Activated B cell treated with CpG ODN at 0.5 μM for 24 hours (primary cell): ENCODE results near the gene LIFR. TPM values are rescaled to one million over a fixed set of nuclear protein-coding genes. Genes with fewer than 3 reads are reported as not detected.

Source experiments
- ATAC-seq: fragments of 200-7000 bp; cut with Tn5 transposase; one replicate; pipeline ENCODE4 v1.10.0; 2021; ENCODE audit warnings: low read depth, mild to moderate bottlenecking, moderate library complexity
- CTCF ChIA-PET: fragments of 350-600 bp; sonication (Branson Sonifier 250); formaldehyde crosslinking; loops from one replicate; lab custom pipeline; 2021; ENCODE audit warnings: antibody characterized with exemption; lab: Charles Lee
- POLR2A ChIA-PET: fragments of 350-600 bp; sonication (Branson Sonifier 250); formaldehyde crosslinking; loops from one replicate; lab custom pipeline; 2021; ENCODE audit warnings: antibody characterized with exemption; lab: Charles Lee
- DNase-seq: peaks from one replicate; pipeline ENCODE4 v3.0.0; 2022
- H3K27ac Mint-ChIP-seq: one replicate; pipeline ENCODE4 v1.8.0; 2020; ENCODE audit warnings: mixed read lengths
- H3K27me3 Mint-ChIP-seq: one replicate; pipeline ENCODE4 v1.8.0; 2021; ENCODE audit warnings: mixed read lengths
- H3K36me3 Mint-ChIP-seq: one replicate; pipeline ENCODE4 v1.8.0; 2021; ENCODE audit warnings: low read depth, mixed read lengths
- H3K4me1 Mint-ChIP-seq: one replicate; pipeline ENCODE4 v1.8.0; 2021; ENCODE audit warnings: mixed read lengths
- H3K4me3 Mint-ChIP-seq: one replicate; pipeline ENCODE4 v1.8.0; 2020; ENCODE audit warnings: mild to moderate bottlenecking, mixed read lengths
- H3K9me3 Mint-ChIP-seq: one replicate; pipeline ENCODE4 v1.8.0; 2020; ENCODE audit warnings: mixed read lengths
- intact Hi-C: fragments of 100-400 bp; cut with micrococcal nuclease; formaldehyde crosslinking; loops from one replicate; pipeline ENCODE4 v1.15.1; 2024
- total RNA-seq: library from RNA; stranded (reverse); gene quantifications from 2 replicates; pipeline ENCODE4 v1.2.3, GENCODE V29; 2022
- TF ChIP-seq, protein P1 (sequence below): fragments of 200-600 bp; IDR thresholded peaks from one replicate; pipeline ENCODE4 v1.8.0; 2022; ENCODE audit warnings: antibody characterized with exemption, mild to moderate bottlenecking

The LIFR gene
- total RNA-seq, 1 donor from 2014 or later: not detected

DNA sequence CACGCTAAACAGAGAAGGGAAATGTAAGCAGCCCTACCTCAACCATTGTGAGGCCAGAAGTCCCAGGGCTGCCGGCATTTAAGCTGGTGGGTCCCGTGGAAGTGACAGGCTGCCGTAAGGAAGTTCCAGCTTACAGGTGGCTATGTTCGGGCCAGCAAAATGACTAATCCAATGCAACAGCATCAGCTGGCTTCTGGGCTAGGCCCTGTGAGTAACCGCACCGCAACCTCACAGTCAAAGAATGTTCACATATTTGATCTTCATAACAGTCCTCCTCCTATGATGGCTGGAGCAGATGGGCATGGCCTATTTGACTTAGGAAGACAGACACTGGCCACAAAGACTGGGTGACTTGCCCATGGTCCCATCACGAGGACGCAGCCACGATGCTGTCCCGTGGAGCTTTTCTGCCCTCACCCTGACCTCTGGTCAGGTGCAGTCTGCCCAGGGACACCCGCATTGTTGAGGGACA, 88.2 kb downstream of the LIFR start:
- TF ChIP-seq, protein P1, sequence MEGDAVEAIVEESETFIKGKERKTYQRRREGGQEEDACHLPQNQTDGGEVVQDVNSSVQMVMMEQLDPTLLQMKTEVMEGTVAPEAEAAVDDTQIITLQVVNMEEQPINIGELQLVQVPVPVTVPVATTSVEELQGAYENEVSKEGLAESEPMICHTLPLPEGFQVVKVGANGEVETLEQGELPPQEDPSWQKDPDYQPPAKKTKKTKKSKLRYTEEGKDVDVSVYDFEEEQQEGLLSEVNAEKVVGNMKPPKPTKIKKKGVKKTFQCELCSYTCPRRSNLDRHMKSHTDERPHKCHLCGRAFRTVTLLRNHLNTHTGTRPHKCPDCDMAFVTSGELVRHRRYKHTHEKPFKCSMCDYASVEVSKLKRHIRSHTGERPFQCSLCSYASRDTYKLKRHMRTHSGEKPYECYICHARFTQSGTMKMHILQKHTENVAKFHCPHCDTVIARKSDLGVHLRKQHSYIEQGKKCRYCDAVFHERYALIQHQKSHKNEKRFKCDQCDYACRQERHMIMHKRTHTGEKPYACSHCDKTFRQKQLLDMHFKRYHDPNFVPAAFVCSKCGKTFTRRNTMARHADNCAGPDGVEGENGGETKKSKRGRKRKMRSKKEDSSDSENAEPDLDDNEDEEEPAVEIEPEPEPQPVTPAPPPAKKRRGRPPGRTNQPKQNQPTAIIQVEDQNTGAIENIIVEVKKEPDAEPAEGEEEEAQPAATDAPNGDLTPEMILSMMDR: no peak
- Mint-ChIP-seq H3K27ac (no peak overlapping the region), H3K9me3 (no peaks in the 10 kb centered on the region), H3K4me1 (no peaks in the 10 kb centered on the region), H3K4me3 (no peak overlapping the region), H3K27me3 (peaks cover 51% of the 10 kb centered on the region), H3K36me3 (no peaks in the 10 kb centered on the region)
- no peak for ATAC-seq
- intact Hi-C loops: no loop called here
- no peak for DNase-seq
- ChIA-PET POLR2A (no interaction called here), CTCF (interaction anchor here (0.7 to 2.2 kb wide), 2 partner anchors 27 to 85 kb away, joined by 3 to 9 read pairs; no protein-coding TSS in a partner anchor)

DNA sequence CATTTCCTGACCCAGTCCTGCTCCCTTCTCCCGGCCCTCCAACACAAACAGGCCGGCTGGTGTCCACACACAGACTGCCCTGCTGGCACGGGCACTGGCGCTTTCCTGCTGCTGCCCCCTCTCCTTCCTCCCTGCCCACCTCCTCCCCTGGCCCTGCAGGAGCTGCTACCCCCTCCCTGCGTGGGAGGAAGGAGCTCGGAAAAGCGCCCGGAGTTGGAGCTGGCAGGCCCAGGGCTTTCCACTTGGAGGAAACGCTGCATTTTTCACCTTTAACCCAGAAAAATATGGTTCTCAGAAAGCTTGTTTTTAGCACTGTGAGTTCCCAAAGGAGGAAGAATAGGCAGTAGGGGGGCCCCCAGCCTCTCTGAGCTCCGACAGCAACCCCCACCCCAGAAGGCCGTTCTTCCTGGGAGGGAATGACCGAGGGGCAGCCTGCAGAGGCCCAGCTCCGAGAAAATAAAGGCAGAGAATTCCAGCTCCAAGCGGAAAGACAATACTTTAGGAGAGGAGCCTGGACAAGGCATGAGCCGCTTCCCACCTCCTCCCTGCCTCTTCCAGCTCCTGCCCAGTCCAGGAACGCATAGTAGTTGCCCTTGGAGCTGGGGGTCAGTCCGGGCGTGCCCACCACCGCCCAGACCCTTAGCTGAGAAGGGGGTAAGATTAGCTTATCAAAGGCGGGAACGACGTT, 88.9 kb downstream of the LIFR start:
- ChIA-PET CTCF (interaction anchor here (0.7 to 2.2 kb wide), 2 partner anchors 26 to 86 kb away, joined by 3 to 9 read pairs; no protein-coding TSS in a partner anchor), POLR2A (no interaction called here)
- H3K36me3 Mint-ChIP-seq: no peaks in the 10 kb centered on the region
- H3K4me1 Mint-ChIP-seq: no peaks in the 10 kb centered on the region
- no peaks in the 10 kb centered on the region for H3K9me3 Mint-ChIP-seq
- DNase-seq (no peak), ATAC-seq (no peak)
- H3K4me3 Mint-ChIP-seq: no peak overlapping the region
- H3K27ac Mint-ChIP-seq: no peak overlapping the region
- TF ChIP-seq, protein P1: no peak
- H3K27me3 Mint-ChIP-seq: peaks cover 55% of the 10 kb centered on the region
- intact Hi-C loops: no loop called here

DNA sequence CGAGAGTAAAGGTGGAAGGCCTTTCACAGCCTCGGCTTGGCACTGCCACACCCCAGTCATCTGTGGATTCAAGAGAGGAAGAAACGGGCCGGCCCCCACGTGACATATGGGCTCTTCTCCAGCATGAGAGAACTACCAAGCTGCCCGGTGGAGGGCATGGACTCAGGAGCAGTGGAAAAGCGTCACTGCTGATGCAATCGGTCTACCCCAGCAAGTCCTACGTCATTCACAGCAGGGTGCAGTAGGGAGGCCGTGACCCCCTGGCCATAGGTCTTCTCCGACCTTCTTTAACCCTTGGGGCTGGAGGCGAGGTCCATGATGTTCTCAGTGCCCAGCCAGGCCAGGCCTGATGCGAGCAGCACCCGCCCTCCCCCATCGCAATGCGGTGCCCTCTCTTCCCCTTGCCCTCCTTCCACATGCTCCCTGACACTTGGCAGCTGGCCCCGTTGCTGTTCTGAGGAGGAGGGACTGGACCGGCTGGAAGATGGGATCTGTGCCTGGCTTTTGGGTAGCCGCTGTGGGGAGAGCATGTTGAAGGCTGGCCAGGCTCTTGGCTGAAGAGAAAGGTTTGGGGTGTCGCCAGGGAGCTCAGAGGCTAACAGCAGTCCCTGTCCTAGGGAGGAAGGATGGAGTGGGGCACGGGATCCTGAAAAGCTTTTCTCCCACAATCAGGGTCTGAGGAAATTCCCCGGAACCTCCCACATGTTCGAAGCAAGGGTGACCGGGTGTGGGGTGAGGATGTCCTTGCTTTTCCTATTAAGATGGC, 89.8 kb downstream of the LIFR start:
- H3K9me3 Mint-ChIP-seq: no peaks in the 10 kb centered on the region
- DNase-seq: no peak

DNA sequence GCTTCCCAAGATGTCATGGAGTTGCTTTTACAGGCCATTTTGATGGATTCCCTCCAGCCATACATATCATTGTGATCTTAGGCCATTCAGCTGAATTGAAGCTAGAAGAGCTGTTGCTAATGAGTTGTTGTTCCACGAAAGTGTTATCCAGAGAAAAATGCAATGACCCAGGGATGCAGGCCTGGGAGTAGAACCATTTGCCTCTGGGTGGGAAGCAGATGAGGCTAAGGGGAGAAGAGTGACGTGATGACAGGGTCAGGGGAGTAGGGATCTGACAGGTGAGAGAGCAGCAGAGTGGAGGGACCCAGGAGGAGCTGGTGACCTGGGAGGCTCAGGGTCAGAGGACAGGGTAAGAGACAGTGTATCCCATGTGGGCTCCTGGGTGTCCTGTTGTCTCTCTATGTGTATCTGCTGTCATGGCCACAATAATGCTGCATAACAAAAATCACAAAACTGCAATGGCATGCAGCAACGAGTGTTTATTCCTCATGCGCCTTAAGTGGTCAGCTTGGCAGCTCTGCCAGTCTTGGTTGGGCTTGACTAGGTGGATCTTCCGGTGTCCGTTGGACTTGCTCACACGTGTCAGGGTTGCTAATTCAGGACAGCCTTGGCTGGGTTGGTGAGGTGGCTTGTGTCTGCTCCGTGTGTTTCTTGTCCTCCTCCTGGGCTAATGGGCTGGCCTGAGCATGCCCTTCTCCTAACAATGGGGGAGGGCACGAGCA, 90.6 kb downstream of the LIFR start:
- intact Hi-C loops: no loop called here
- Mint-ChIP-seq H3K4me1 (no peaks in the 10 kb centered on the region), H3K36me3 (no peaks in the 10 kb centered on the region), H3K4me3 (no peak overlapping the region), H3K27ac (no peak overlapping the region), H3K9me3 (no peaks in the 10 kb centered on the region), H3K27me3 (peaks cover 54% of the 10 kb centered on the region)
- no peak for DNase-seq
- ATAC-seq: no peak
- CTCF ChIA-PET: no interaction called here
- POLR2A ChIA-PET: no interaction called here
- TF ChIP-seq, protein P1: no peak

More for the DNA sequence above, 89.8 kb downstream of the LIFR start:
- POLR2A ChIA-PET: no interaction called here
- intact Hi-C loops: no loop called here
- Mint-ChIP-seq H3K27me3 (peaks cover 55% of the 10 kb centered on the region), H3K4me1 (no peaks in the 10 kb centered on the region), H3K36me3 (no peaks in the 10 kb centered on the region), H3K27ac (no peak overlapping the region), H3K4me3 (no peak overlapping the region)
- TF ChIP-seq, protein P1: no peak
- no peak for ATAC-seq
- CTCF ChIA-PET: interaction anchor here (2.2 kb wide), 1 partner anchor 25 kb away, joined by 9 read pairs; no protein-coding TSS in a partner anchor
